DMS 273 (cell line): Measurements from ENCODE around the gene ZNF225.
"Not testable (repeated sequence)": the region's sequence is repeated elsewhere in the genome, so short reads cannot be mapped to it uniquely, and the experiment has no call there.

ENCODE experiments used
- DNase-seq: peaks from one replicate; lab custom pipeline; 2025; ENCODE audit not compliant: unreplicated experiment; lab: John Stamatoyannopoulos, UW

The ZNF225 gene

DNA sequence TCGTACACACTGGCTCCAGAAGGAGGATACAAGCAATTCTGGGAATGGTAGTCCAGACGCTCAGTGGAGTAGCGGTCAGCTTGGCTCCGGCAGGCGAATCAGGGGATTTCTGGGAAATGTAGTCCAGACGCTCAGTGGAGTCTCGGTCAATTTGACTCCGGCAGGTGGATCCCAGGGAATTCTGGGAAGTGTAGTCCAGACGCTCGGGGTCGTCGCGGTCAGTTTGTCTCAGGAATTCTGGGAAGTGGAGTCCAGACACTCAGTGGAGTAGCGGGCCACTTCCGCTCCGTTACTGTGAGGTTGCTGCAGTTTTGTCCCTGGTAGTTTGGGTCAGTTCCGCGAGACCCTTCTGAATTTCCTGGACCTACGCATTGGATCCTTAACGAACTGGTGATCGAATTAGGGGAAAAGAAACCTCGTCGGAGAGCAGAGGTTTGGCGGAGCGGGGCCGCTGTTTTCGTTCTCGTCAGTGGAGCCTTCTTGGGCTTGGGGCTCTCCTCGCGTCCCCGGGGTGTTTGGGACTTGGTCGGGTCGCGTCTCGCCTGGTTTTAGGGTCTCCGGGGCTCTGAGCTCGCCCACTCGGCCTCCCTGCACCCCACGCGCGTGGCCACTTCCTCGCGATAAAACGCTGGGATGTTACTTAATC lies at the start of gene ZNF225:
ZNF225 (plus strand) TSS at position 262 of the 646 bp plus-strand sequence. CDS start 2,429 bp downstream, outside the sequence.
- peak; percentile 99 for DNase-seq

DNA sequence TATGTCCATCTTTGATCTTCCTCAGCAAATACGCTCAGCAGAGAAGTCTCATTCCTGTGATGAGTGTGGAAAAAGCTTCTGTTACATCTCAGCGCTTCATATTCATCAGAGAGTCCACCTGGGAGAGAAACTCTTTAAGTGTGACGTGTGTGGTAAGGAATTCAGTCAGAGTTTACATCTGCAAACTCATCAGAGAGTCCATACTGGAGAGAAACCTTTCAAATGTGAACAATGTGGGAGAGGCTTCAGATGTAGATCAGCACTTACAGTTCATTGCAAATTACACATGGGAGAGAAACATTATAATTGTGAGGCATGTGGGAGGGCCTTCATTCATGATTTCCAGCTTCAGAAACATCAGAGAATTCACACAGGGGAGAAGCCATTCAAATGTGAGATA lies 46.9 kb upstream of the ZNF225 start:
- DNase-seq: no peak

DNA sequence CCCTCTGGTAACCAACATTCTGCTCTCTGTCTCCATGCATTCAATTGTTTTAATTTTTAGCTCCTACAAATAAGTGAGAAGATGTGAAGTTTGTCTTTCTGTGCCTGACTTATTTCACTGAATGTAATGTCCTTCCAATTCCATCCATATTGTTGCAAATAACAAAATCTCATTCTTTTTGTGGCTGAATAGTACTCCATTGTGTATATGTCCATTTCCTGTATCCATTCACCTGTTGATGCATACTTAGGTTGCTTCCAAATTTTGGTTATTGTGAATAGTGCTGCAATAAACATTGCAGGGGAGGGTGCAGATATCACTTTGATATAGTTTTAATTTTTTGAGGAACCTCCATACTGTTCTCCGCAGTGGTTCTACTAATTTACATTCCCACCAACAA lies 43.8 kb upstream of the ZNF225 start:
- DNase-seq: no peak

DNA sequence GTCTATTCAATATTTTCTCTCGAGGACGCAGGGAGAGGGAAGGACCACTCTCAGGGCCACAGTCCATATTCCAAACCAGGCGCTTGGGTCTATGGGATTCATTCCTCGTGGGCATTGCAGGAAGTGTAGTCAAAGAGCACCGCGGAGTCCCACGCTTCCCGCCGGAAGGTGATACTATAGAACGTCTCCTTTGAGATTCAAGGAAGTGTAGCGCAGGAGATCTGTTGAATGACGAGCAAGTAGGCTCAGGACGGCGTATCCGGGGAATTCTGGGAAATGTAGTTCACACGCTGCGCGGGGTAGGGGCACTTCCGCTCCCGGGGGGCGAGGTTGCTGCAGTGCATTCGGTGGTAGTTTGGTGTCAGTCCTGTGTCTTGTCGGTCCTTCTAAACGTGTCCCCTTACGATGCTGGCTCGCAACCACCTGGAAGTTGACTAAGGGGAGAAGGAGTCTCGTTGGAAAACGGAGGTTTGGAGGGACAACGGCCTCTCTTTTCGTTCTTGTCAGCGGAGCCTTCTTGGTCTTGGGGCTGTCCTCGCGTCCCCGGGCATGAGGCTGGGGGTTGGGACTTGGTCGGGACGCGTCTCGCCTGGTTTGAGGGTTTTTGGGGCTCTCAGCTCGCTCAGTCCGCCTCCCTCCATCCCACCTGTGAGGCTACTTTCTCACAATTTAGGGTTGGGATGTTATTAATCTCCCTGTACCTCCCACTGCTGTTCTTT lies 41.2 kb upstream of the ZNF225 start, which contains the start of gene ZNF284:
ZNF284 (plus strand) TSS at position 336 of the 719 bp plus-strand sequence. CDS start 4,231 bp downstream, outside the sequence.
- peak; percentile 93 for DNase-seq

DNA sequence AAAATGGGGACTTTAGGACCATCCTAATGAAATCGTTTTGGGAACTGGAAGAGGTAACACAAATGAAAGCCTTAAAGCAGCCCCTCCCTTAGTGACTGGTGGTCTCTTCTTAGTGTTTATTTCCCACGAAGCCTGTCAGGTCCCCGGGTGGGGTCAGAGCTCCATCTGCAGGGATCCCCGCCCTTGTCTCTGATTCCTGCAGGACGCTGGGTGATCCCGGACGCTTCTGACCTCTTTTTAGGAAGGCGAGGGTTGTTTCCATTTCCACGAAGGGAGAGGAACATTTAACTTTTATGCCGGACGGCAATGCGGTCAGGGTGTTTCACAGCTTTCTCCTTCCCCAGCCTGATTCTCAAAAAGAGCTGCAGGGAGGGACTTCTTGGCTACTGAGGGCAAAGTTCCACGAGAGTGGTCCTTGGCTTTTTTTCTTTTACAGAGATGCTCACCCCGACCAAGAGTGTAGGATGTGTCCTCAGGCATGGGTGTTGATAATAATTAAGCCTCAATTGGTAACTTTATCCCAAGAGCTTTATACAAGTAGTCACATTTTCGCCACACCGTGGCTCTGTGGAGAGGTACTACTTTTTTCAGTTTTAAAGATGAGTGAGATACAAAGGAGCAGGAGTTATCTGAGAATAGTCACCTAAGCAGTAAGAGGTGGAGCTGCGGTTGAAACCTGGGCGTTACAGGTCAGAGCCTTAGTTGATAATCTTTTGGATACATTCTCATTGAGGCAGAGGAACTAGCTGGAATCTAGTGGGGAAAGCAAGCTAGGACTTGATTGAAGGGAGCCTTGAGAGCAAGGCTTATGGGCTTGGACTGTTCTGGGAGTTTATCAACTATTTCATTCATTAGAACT lies 40.4 kb upstream of the ZNF225 start:
- no peak for DNase-seq

DNA sequence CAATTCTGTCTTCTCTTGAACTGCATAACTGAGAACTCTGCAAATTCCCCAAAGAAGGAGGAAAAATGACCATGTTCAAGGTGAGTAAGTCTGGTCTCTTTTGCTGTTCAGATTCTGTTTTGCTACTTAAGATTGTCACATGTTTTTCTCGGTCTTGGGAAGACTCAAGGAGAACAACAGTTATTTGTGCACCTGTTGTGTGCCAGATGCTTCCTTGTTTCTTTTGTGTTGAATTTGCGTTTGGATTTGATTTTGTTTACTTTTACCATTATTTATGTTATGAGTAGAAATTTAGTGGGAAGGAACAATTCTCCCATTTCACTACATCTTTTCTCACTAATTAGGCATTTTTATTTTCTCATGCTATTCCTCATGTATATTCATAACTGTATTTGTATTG lies 36.9 kb upstream of the ZNF225 start:
- no peak for DNase-seq

DNA sequence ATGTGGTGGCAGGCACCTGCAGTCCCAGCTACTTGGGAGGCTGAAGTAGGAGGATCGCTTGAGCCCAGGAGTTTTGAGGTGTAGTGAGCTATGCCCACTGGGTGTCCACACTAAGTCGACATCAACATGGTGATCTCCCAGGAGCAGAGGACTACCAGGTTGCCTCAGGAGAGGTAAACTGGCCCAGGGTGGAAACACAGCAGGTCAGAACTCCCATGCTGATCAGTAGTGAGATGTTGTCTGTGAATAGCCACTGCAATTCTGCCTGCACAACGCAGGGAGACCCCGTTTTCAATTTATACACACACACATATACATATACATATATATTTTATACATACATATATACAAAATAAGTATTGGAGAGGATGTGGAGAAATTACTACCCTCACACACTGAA lies 21.1 kb upstream of the ZNF225 start:
- no peak for DNase-seq

DNA sequence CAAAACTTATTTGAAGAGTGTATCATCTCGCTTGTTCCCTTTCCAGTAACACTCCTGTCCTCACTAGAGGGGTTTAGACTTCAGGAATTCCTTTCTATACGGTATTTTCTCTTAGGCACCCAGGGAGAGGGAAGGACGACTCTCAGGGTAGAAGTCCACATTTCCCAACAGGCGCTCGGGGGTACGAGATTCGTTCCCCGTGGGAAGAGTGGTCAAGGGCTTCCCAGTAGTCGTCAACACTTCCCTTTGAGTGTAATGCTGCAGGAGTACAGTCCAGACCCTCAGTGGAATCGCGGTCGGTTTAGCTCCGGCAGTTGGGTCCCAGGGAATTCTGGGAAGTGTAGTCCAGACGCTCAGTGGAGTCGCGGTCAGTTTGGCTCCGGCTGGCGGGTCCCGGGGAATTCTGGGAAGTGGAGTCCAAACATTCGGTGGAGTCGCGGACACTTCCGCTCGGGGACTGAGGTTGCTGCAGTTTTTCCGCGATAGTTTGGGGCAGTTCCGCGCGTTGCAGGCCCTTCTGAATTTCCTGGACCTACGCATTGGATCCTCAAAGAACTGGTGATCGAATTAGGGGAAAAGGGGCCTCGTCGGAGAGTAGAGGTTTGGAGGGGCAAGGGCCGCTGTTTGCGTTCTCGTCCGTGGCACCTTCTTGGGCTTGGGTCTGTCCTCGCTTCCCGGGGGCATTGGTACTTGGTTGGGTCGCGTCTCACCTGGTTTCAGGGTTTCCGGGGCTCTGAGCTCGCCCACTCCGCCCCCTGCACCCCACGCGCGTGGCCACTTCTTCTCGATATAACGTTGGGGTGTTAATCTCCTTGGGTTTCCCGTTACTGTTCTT lies 19.1 kb upstream of the ZNF225 start, which contains the start of gene ZNF224:
ZNF224 (plus strand) TSS at position 431 of the 835 bp plus-strand sequence. CDS start 3,513 bp downstream, outside the sequence.
- DNase-seq: peak; percentile 96

DNA sequence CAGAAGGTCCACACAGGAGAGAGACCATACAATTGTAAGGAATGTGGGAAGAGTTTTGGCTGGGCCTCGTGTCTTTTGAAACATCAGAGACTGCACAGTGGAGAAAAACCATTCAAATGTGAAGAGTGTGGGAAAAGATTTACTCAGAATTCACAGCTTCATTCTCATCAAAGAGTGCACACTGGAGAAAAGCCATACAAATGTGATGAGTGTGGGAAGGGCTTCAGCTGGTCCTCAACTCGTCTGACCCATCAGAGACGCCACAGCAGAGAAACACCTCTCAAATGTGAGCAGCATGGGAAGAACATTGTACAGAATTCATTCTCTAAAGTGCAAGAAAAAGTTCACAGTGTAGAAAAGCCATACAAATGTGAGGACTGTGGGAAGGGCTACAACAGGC lies 5.4 kb upstream of the ZNF225 start:
- no peak for DNase-seq

DNA sequence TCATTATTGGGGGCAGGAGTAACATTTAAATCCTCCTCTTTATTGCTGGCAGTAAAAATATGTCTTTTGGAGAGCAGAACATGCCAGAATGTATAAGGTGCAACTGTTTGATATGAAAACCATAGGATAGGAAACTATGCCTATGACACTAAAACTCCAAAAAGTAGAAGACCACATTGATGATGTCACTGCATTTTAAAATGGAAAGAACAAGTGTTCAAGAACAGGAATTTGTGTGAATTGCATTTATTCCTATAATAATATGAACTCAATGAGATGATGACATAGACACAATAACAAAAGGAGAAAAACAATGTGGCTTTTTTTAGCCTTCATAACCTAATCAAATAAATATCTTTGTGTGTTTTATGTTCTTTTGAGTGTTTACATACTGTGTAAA lies 3.7 kb upstream of the ZNF225 start:
- no peak for DNase-seq

DNA sequence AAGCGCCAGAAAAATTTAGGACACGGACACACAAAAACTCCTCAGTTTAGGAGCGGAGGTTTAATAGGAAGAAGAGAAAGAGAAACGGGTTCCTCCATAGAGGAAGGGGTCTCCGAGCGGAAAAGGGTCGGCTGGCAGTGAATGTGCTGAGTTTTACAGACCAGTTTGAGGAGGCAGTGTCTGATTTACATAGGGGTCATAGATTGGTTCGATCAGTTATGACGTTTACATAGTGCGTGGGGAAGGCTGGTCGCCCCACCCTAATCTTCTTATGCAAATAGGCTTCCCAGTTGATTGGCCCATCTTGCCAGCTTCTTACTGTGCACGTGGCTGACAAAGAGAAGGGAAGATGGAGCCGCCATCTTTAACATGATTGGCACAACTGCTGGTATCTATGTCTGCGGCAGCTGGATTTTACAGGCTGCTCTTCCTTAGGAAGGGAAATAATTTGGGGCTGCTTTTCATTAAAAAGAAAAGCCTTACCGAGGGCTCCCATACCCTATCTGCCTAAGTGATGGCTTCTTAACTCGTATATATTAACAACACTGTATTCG lies 1.2 kb upstream of the ZNF225 start:
- peak; percentile 82 for DNase-seq

DNA sequence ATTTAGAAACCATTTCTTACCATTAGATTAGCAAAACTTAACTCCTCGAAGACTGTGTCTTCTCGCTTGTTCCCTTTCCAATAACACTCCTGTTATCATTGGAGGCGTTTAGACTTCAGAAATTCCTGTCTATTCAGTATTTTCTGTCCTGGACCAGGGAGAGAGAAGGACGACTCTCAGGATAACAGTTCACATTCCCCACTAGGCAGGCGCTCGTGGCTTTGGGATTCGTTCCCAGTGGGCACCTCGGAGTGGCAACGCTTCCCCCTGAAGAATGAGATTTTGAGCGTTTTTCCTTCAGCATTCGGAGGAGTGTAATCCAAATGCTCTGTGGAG lies 429 bp upstream of the ZNF225 start:
- no peak for DNase-seq

DNA sequence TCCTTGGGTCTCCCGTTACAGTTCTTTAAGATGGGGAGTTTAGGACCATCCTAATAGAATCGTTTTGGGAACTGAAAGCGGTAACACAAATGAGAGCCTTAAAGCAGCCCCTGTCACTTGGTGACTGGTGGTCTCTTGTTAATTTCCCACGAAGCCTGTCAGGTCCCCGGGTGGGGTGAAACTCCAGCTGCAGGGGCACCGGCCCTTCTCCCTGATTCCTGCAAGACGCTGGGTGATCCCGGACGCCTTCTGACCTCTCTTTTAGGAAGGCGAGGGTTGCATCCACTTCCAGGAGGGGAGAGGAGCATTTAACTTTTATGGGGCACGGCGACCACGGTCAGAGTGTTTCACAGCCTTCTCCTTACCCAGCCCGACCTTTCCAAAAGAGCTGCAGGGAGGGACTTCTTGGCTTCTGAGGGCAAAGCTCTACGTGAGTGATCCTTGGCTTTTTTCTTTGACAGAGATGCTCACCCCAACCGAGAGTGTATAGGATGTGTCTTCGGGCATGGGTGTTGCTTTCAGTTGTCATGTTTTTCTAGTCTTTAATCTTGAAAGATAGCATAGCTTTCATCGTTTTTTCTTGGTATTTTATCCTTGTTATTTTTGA lies 688 bp downstream of the ZNF225 start:
- DNase-seq: peak; percentile 53

DNA sequence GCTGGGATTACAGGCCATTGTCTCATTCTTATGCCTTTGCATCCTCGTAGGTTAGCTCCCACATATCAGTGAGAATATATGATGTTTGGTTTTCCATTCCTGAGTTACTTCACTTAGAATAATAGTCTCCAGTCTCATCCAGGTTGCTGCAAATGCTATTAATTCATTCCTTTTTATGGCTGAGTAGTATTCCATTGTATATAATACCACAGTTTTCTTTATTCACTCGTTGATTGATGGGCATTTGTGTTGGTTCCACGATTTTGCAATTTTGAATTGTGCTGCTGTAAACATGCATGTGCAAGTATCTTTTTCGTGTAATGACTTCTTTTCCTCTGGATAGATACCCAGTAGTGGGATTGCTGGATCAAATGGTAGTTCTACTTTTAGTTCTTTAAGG lies 8.0 kb downstream of the ZNF225 start:
- not testable (repeated sequence) for DNase-seq

DNA sequence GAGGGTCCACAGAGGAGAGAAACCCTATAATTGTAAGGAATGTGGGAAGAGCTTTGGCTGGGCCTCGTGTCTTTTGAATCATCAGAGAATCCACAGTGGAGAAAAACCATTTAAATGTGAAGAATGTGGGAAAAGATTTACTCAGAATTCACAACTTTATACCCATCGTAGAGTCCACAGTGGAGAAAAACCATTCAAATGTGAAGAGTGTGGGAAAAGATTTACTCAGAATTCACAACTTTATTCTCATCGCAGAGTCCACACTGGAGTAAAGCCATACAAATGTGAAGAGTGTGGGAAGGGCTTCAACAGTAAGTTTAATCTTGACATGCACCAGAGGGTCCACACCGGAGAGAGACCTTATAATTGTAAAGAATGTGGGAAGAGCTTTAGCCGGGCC lies 18.8 kb downstream of the ZNF225 start:
- DNase-seq: no peak

DNA sequence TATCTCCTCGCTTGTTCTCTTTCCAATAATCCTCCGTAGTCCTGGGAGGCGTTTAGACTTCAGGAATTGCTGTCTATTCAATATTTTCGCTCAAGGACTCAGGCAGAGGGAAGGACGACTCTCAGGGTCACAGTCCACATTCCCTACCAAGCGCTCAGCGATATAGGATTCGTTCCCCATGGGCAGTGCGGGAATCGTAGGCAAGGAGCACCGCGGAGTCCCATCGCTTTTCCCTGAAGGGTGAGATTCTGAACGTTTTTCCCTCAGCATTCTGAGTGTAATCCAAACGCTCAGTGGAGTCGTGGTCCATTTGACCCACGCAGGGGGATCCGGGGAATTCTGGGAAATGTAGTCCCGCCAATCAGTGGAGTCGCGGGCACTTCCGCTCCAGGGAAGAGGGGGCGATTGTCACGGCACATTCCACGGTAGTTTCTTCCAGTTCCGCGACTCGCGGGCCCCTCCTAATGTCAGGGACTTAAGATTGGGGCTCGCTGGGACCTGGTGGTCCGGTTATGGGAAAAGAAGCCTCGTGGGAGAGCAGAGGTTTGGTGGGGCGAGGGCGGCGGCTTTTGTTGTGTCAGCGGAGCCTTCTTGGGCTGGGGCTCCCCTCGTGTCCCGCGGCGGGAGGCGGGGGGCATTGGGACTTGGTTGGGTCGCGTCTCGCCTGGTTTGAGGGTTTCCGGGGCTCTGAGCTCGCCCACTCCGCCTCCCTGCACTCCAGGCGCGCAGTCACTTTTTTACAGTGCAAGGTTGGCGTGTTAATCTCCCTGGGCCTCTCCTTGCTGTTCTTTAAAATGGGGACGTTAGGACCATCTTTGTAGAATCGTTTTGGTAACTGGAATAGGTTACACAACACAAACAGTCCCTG lies 28.2 kb downstream of the ZNF225 start, which contains the start of gene ZNF234:
ZNF234 (plus strand) TSS at position 364 of the 868 bp plus-strand sequence. CDS start 3,079 bp downstream, outside the sequence.
- peak; percentile 90 for DNase-seq

DNA sequence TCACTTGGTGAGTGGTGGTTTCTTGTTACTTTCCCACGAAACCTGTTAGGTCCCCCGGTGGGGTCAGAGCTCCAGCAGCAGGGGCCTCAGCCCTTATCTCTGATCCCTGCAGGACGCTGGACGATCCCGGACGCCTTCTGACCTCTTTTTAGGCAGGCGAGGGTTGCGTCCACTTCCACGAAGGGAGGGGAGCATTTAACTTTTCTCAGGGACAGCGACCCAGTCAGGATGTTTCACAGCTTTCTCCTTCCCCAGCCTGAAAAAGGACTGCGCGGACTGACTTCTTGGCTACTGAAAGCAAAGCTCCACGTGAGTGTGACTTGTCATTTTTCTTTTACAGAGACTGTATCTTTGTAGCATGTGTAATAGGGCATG lies 28.8 kb downstream of the ZNF225 start:
- peak; percentile 35 for DNase-seq

DNA sequence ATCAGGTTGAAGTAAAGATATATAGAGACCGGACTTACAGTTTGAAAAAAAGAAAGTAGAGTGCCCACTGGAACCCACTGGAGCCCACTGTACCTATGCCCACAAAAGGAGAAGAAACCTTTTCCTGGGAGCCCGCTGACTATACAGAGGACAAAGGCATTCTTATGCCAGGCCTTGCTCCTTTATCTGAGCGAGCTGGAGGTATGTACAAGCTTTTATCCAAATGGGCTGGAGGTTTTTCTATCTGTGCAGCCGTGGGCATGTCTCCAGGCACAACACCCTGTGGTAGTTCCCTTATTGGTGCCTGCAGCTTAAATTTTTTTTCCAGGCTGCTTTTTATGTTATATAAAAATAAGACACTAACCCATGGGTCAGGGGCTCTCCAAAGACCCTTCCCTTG lies 36.6 kb downstream of the ZNF225 start:
- no peak for DNase-seq

DNA sequence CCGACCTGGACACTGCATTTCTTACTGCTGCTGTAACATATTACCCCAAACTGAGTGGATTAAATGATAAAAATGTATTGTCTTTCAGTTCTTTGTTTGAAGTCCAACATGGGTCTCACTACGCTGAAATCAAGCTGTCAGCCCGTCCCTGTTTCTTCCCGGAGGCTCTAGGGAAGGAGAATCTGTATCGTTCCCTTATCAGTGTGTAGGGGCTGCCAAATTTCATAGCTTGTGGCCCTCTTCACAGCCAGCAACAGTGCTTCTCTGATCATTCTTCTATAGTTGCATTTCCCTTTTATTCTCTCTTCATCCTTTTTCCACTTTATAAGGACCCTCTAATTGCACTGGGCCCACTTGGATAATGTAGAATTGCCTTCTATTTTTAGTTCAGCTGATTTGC lies 38.3 kb downstream of the ZNF225 start:
- DNase-seq: no peak
